Prostate gland (tissue), 2 donors: ENCODE results near the gene AMACR. TPM values are rescaled to one million over a fixed set of nuclear protein-coding genes. Genes with fewer than 3 reads are reported as not detected.

ENCODE experiments used
- DNase-seq: peaks from one replicate; pipeline ENCODE4 v3.0.0-alpha.2; 2019; ENCODE audit warnings: low spot score
- H3K27ac ChIP-seq, 2 donors: fragments of 200-600 bp; sonication (generic); 2 replicates each; pipeline ENCODE4 v1.5.1; 2017 to 2019
- H3K27me3 ChIP-seq: fragments of 200-600 bp; sonication (generic); replicated peaks from 2 replicates; pipeline ENCODE4 v1.5.1; 2019; ENCODE audit not compliant: insufficient read depth
- H3K36me3 ChIP-seq, 2 donors: fragments of 200-600 bp; sonication (generic); 1 replicate in 1 of 2; 2 replicates in 1 of 2; pipeline versions ENCODE4 v1.5.1 to v1.8.1; 2017 to 2019
- H3K4me1 ChIP-seq: fragments of 200-600 bp; sonication (generic); replicated peaks from 2 replicates; pipeline ENCODE4 v1.5.1; 2019
- H3K4me3 ChIP-seq, 2 donors: fragments of 200-600 bp; sonication (generic); 2 replicates each; pipeline ENCODE4 v1.5.1; 2017 to 2019
- H3K9me3 ChIP-seq: fragments of 200-600 bp; sonication (generic); 2 replicates; pipeline ENCODE4 v1.5.1; 2017
- CTCF ChIP-seq, 4 experiments: fragments of 200-600 bp in 2 of 4; fragments of 450-650 bp in 2 of 4; sonication (generic) in 2 of 4; IDR thresholded peaks; 1 replicate in 3 of 4; 2 replicates in 1 of 4; pipeline ENCODE4 v1.5.1; 2016 to 2019; ENCODE audit warnings: antibody characterized with exemption in 4 of 4, mild to moderate bottlenecking in 2 of 4, moderate library complexity in 2 of 4
- POLR2A ChIP-seq: fragments of 450-650 bp; IDR thresholded peaks from one replicate; pipeline ENCODE4 v1.6.1; 2016; ENCODE audit warnings: antibody characterized with exemption, mild to moderate bottlenecking
- POLR2AphosphoS5 ChIP-seq: sonication (generic); formaldehyde crosslinking; IDR thresholded peaks from one replicate; pipeline ENCODE4 v1.6.1; 2017; ENCODE audit warnings: antibody characterized with exemption
- WGBS: methylation state at CpG from one replicate; pipeline ENCODE4 v1.1.5; 2018; 5-methylcytosine and 5-hydroxymethylcytosine counted together
- intact Hi-C: fragments of 100-400 bp; cut with DNase I; formaldehyde crosslinking; loops from one replicate; pipeline ENCODE4 v1.14.2; 2022
- total RNA-seq, 2 donors: library from RNA; depleted of rRNA; stranded (reverse); fragments of >200 nt; gene quantifications; one replicate each; pipeline ENCODE4 v1.1.0, GENCODE V29; 2016

The AMACR gene
- total RNA-seq, 2 donors from 2014 or later, result 14.8 to 21.8 TPM

GRCh38 chr5:34021334-34021733 lies 13.5 kb upstream of the AMACR start:
- 60% methylated on average over 2 of the region's 2 CpGs for WGBS
- no peaks in the 10 kb centered on the region for H3K4me1 ChIP-seq
- intact Hi-C loops, result no loop called here
- H3K27ac ChIP-seq, result no peak overlapping the region
- H3K36me3 ChIP-seq, result no peaks in the 10 kb centered on the region
- H3K27me3 ChIP-seq, result no peaks in the 10 kb centered on the region
- no peak overlapping the region for H3K4me3 ChIP-seq
- TF ChIP-seq POLR2A, result no peak
- TF ChIP-seq POLR2AphosphoS5, result no peak
- TF ChIP-seq CTCF (IDR thresholded peaks at IDR 0.05), result no peak
- no peaks in the 10 kb centered on the region for H3K9me3 ChIP-seq
- no peak for DNase-seq

- intact Hi-C loops, result no loop called here
- H3K9me3 ChIP-seq, result no peaks in the 10 kb centered on the region
- no peak for TF ChIP-seq POLR2AphosphoS5
- TF ChIP-seq POLR2A, result no peak
- no peak for TF ChIP-seq CTCF (IDR thresholded peaks at IDR 0.05)
- H3K27ac ChIP-seq, result no peak overlapping the region
- no peaks in the 10 kb centered on the region for H3K36me3 ChIP-seq
- 95% methylated on average over 1 of the region's 1 CpG for WGBS
- no peaks in the 10 kb centered on the region for H3K4me1 ChIP-seq
- H3K27me3 ChIP-seq, result no peaks in the 10 kb centered on the region
- no peak overlapping the region for H3K4me3 ChIP-seq
- no peak for DNase-seq
Measured at GRCh38 chr5:34020726-34021125, 12.9 kb upstream of the AMACR start.

GRCh38 chr5:34017254-34017653 lies 9.4 kb upstream of the AMACR start:
- Histone ChIP-seq H3K9me3 (no peaks in the 10 kb centered on the region), H3K27me3 (no peaks in the 10 kb centered on the region), H3K4me1 (no peaks in the 10 kb centered on the region), H3K4me3 (no peak overlapping the region), H3K27ac (no peak overlapping the region), H3K36me3 (no peaks in the 10 kb centered on the region)
- WGBS, result 38% methylated on average over 2 of the region's 2 CpGs
- no peak for DNase-seq
- TF ChIP-seq POLR2A (no peak), CTCF (IDR thresholded peaks at IDR 0.05) (no peak), POLR2AphosphoS5 (no peak)
- intact Hi-C loops, result no loop called here

- Histone ChIP-seq H3K36me3 (no peaks in the 10 kb centered on the region), H3K27me3 (no peaks in the 10 kb centered on the region), H3K27ac (no peak overlapping the region), H3K9me3 (no peaks in the 10 kb centered on the region), H3K4me3 (no peak overlapping the region), H3K4me1 (no peaks in the 10 kb centered on the region)
- intact Hi-C loops, result no loop called here
- no peak for DNase-seq
- no peak for TF ChIP-seq POLR2AphosphoS5
- no peak for TF ChIP-seq POLR2A
- TF ChIP-seq CTCF (IDR thresholded peaks at IDR 0.05), result no peak
- WGBS, result 47% methylated on average over 2 of the region's 2 CpGs
Measured at GRCh38 chr5:34016750-34017149, 8.9 kb upstream of the AMACR start.

GRCh38 chr5:34016222-34016621 lies 8.4 kb upstream of the AMACR start:
- no peaks in the 10 kb centered on the region for H3K36me3 ChIP-seq
- intact Hi-C loops, result no loop called here
- DNase-seq, result no peak
- WGBS, result 73% methylated on average over 5 of the region's 5 CpGs
- no peaks in the 10 kb centered on the region for H3K4me1 ChIP-seq
- no peak for TF ChIP-seq POLR2A
- H3K4me3 ChIP-seq, result no peak overlapping the region
- H3K9me3 ChIP-seq, result no peaks in the 10 kb centered on the region
- H3K27ac ChIP-seq, result no peak overlapping the region
- H3K27me3 ChIP-seq, result no peaks in the 10 kb centered on the region
